ENCODE data around the gene ZBTB16.

ZBTB16 gene

DNA sequence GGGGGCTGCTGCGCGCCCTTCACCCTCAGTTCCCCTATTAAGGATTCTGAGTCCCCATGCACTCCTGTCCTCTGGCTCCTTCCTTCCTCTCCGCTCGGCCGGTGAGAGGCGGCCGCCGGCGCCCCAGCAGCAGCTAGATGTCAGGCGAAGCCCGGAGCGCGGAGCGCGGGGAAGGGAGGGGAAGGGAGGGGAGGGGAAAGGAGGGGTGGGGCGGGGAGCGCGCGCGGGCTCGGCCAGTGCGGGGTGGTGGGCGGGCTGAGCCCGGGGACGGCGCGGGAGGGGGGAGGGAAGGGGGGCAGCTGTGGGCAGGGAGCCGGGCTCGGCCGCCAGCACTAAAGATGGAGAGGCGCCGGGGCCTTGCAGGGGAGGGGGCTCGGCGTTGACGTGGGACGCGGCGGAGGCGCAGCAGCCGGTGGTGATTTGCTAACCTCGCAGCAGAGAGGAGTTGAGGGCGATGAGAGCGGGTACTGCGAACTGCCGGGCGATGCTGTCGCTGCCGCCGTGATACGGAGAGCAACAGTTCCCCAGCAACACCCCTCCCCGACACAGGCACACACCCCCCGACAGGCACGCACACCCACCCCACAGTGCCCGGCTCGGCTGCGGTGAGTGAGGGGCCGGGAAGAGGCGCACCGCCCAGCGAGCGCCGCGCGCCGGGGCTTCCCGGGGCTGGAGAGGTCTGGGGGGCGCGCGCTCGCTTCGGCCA lies at the start of gene ZBTB16:
Gene ZBTB16 (plus strand): TSS at position 434 of the 706 bp plus-strand sequence. CDS start 3,590 bp downstream, outside the sequence.
- DNase-seq (ENCODE audit: low read depth), result peak; percentile 35

DNA sequence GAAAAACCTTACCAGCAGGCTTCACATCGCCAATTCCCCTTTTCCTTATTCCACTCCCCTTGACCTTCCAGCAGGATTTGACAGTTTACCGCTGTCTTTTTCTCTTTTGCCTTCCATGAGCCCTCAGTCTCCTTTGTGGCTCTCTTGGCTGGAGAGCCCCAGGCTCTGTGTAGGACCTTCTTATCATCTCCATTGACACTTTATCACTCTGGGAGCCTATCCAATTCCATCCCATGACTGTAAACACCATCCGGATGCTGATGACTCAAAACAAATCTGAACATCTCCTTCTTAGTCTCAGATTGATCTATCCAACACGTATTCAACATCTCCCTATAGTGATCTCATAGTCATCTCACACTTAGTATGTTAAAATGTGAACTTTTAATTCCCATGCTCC lies 48.6 kb upstream of the ZBTB16 start:
- DNase-seq (ENCODE audit: low read depth), result no peak

DNA sequence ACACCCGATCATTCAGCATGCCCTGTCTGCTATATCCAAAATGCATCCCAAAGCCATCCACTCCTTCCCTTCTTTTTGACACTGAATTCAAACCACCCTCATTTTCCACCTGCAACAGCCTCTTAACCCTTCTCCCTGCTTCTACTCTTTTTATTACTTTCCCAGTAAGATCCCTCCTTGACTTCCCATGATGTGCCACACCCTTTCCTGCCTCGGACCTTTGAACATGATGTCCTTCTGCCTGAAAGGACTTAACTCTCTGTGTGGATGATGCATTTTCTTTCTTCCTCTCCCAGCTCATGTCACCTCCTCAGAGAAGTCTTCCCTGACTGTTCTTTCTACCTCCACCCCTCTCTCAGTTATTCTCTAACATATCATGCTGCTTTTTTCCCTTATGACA lies 48.1 kb upstream of the ZBTB16 start:
- DNase-seq (ENCODE audit: low read depth), result no peak

GRCh38 chr11:114015117-114015516 lies 44.4 kb upstream of the ZBTB16 start:
- no peak for DNase-seq (ENCODE audit: low read depth)

GRCh38 chr11:114016986-114017385 lies 42.5 kb upstream of the ZBTB16 start:
- no peak for DNase-seq (ENCODE audit: low read depth)

- no peak for DNase-seq (ENCODE audit: low read depth)
These were observed 41.8 kb upstream of the ZBTB16 start for GRCh38 chr11:114017723-114018122.

- no peak for DNase-seq (ENCODE audit: low read depth)
These were observed 40.5 kb upstream of the ZBTB16 start for GRCh38 chr11:114019046-114019445.

DNA sequence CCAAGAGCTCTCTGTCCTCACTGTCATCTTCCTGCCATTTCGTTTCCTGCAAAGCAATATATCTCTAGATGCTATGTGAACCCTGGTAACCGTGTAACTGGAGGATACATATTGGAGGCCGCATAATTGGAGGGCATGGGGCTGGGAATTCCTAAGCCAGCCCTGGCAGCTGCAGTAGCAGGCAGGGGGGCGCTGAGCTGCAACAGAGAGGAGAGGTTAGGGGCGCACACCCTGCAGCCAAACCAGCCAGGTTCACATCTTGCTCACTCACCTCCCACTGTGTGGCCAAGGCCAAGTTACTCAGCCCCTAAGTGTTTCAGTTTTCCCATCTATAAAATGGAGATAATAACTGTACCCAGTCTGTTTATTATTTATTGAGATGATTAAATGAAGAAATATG lies 39.9 kb upstream of the ZBTB16 start:
- no peak for DNase-seq (ENCODE audit: low read depth)

GRCh38 chr11:114025329-114025907 lies 34.1 kb upstream of the ZBTB16 start:
- no peak for DNase-seq (ENCODE audit: low read depth)

DNA sequence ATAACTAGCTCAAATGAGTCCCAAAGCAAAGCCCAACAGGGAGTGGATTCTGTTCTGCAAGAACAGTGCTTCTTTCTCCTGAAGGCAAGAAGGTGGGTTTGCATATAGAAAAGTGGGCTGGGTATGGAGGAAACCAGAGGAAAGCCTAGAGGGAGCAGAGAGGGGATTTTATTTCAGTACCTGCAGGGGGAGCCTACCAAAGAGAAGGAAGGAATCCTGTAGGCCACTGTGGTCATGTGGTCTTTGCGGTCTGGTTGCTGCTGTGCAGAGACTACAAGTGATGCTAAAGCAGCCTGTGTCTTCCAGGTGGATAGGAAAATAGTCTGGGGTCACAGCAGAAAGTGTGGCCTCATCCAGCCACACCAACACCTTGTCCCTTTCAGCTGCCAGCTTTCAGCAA lies 33.2 kb upstream of the ZBTB16 start:
- DNase-seq (ENCODE audit: low read depth), result no peak

DNA sequence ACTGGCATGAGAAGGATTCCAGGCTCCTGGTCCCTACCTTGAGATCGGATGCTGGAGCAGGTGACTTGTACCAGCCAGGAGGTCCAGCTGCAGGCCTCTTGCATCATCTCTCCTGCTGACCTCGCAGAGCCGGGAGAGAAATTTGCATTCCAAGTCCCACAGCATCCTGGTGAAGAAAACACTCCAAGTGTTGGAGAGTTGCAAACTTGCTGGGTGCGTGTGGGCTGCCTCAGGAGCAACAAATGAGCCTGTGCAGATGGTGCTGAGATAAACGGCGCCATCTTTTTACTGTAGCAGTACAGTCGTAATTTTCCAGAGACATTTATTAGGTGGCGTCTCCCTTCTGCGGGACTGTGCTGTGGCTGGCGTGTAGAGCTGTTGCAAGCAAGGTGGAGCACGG lies 32.1 kb upstream of the ZBTB16 start:
- DNase-seq (ENCODE audit: low read depth), result no peak

GRCh38 chr11:114027926-114028325 lies 31.6 kb upstream of the ZBTB16 start:
- no peak for DNase-seq (ENCODE audit: low read depth)

GRCh38 chr11:114031246-114031966 lies 28.1 kb upstream of the ZBTB16 start:
- DNase-seq (ENCODE audit: low read depth), result no peak

GRCh38 chr11:114031967-114032320 lies 27.6 kb upstream of the ZBTB16 start:
- no peak for DNase-seq (ENCODE audit: low read depth)

DNA sequence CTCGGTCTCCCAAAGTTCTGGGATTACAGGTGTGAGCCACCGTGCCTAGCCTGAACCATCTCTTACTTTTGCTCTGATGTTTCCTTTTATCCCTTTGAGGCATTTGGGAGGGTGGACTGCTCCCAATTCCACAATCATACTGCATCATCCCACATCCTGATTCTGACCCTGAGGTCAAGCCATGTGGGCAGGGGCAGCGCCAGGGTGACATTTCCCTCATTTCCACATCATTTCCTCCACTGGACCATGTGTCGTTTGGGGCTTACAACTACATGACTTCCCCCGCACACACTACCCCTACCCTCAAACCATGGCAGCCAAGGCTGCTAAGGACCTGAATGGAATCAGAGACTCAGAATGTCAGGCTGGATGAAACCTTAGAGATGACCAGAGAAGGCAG lies 26.4 kb upstream of the ZBTB16 start:
- DNase-seq (ENCODE audit: low read depth), result no peak

- DNase-seq (ENCODE audit: low read depth), result no peak
These were observed 25.9 kb upstream of the ZBTB16 start for GRCh38 chr11:114033572-114033971.

- DNase-seq (ENCODE audit: low read depth), result no peak
These were observed 24.6 kb upstream of the ZBTB16 start for GRCh38 chr11:114034956-114035355.

DNA sequence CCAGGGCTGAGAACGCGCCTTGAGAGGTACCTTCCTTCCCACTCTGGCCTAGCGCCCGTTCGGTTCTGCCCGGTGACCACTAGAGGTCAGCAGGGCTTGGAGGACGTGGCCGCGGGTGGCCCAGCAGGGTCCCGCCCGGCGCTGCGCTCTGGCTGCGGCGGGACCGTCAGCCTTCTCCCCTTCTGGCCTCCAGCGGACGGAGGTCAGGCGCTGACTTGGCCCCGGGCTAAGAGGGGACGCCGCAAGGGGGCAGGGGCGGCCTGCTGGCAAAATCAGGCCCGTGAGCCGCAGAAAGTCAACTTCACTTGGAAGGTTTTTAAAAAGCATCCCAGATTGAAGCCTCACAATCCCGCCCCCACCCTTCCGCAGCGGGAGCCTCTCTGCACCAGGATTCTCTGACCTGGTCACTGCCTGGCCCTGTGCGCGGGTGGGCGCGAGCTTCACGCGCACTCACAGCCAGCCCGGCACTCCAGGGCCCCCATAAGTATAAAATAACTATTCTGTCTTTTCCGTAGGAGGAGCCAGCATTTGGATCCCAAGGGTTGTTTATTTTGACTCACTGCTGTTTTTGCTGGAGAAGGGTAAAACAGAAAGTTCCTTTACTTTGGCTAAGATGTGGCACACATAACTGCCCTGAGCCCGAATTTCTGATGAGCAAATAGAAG lies 23.2 kb upstream of the ZBTB16 start:
- peak; percentile 47 for DNase-seq (ENCODE audit: low read depth)

GRCh38 chr11:114036958-114037357 lies 22.6 kb upstream of the ZBTB16 start:
- no peak for DNase-seq (ENCODE audit: low read depth)

GRCh38 chr11:114039551-114039950 lies 20.0 kb upstream of the ZBTB16 start:
- DNase-seq (ENCODE audit: low read depth), result no peak

DNA sequence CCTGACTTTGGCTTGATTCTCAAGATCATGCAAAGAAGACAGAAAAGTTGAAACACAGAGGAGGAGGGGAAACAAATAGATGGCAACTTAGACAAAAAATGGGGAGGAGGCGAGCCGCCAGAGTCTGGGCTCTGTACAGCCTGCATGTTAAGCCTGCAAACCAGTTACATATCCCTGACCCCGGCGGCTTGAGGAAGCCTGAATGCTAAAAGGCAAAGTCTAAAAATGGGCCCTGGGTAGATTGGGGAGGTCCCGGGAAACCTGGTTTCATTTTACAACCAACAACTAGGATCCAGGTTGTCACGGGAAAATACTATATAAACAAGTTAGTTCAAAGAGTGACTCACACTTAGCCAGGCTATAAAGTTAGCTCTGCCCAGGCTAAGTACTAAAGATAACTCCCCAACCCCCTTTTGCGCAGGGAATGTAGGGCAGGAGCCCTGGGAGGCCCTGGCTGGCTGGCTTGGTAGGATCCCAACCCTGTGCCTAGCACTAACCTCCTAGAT lies 18.8 kb upstream of the ZBTB16 start:
- no peak for DNase-seq (ENCODE audit: low read depth)

GRCh38 chr11:114042234-114042633 lies 17.3 kb upstream of the ZBTB16 start:
- DNase-seq (ENCODE audit: low read depth), result no peak
